Measurements from ENCODE around the gene CSF2. TPM values are rescaled to one million over a fixed set of nuclear protein-coding genes. Genes with fewer than 3 reads are reported as not detected.

CSF2 gene
- total and polyA plus RNA-seq, 2 of the 4 experiments (the other 2 are of a cell fraction): 0.31 TPM; not detected in 1

DNA sequence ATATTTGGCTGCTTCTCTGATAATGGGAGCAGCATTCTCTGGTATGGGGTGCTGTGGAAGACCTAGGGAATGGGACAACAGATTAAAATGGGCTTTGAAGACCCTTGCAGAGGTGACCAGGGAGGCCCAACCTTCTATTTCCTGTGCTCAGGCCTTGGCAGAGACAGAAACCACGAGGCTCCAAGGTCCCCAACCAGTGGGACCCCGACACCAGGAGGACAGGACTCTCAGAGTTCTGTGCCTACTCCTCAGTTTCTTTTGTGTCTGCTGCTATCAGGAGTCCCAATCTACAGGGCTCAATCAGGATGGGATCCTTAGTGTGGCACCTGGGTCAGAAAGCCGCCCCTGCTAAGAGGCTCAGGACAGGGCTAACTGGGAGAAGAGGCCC, 29.3 kb downstream of the CSF2 start:
- peak overlapping the region; percentile 92 for H3K14ac ChIP-seq (replicated peaks; ENCODE audit: low read depth, low read length)
- peak overlapping the region; percentile 98 for H2BK20ac ChIP-seq (ENCODE audit: low read depth, low read length)
- no peak overlapping the region for H3K9ac ChIP-seq (ENCODE audit: low read depth, low read length)
- ATAC-seq (ENCODE audit: low read depth) (no peak), DNase-seq (no peak)
- CTCF ChIA-PET: no interaction called here
- POLR2A ChIA-PET (ENCODE audit: unreplicated experiment): no interaction called here
- TF ChIP-seq NFE2L2 (IDR thresholded peaks at IDR 0.05; ENCODE audit: low read depth, low read length): no peak
- TF ChIP-seq CEBPB (IDR thresholded peaks at IDR 0.05; ENCODE audit: low read depth, low read length): no peak
- no peak for TF ChIP-seq FOS (IDR thresholded peaks at IDR 0.05; ENCODE audit: low read depth, low read length)
- TF ChIP-seq MAZ (IDR thresholded peaks at IDR 0.05; ENCODE audit: borderline replicate concordance, low read depth, low read length): no peak
- H3K9me3 ChIP-seq (ENCODE audit: control insufficient read depth, insufficient read depth, low read length): no peaks in the 10 kb centered on the region
- intact Hi-C loops (cut with micrococcal nuclease) (no loop called here), dilution Hi-C loops (cut with HindIII; ENCODE audit: low sequenced_read_pairs, unreplicated experiment) (no loop called here), in situ Hi-C loops (cut with MboI; ENCODE audit: low sequenced_read_pairs) (no loop called here)
- H2AK5ac ChIP-seq (ENCODE audit: low read depth, low read length): peak overlapping the region; percentile 95
- peak overlapping the region; percentile 93 for H2AK9ac ChIP-seq (replicated peaks; ENCODE audit: low read depth, low read length, poor library complexity)
- H4K91ac ChIP-seq (ENCODE audit: insufficient read depth, low read depth, low read length): peak overlapping the region; percentile 92
- H2BK120ac ChIP-seq (ENCODE audit: low read depth, low read length): peak overlapping the region; percentile 100
- peak overlapping the region; percentile 46 for H3K27ac ChIP-seq (ENCODE audit: insufficient read depth, low read length)
- H3K4me3 ChIP-seq (ENCODE audit: insufficient read depth, low read depth, low read length): no peak overlapping the region
- no peak overlapping the region for H3K4me2 ChIP-seq (ENCODE audit: low read depth, low read length)
- peak overlapping the region; percentile 71 for H2BK5ac ChIP-seq (ENCODE audit: low read depth, low read length, poor library complexity, severe bottlenecking)
- H3K18ac ChIP-seq (ENCODE audit: low read depth, low read length): peak overlapping the region; percentile 43
- H2BK15ac ChIP-seq (ENCODE audit: low read depth, low read length): peak overlapping the region; percentile 96; the same call in 2 of the 3 replicates
- H3K9me1 ChIP-seq (ENCODE audit: insufficient read depth, low read length): peaks cover 35% of the 10 kb centered on the region
- H4K20me1 ChIP-seq (ENCODE audit: insufficient read depth, low read length): no peaks in the 10 kb centered on the region
- H3K79me1 ChIP-seq (ENCODE audit: low read depth in 1 of 2, low read length in 2 of 2): no peaks in the 10 kb centered on the region
- peak overlapping the region; percentile 57 for H4K5ac ChIP-seq (ENCODE audit: low read depth, low read length)
- H2AFZ ChIP-seq (replicated peaks; ENCODE audit: low read length, poor library complexity): peak overlapping the region; percentile 86
- peak overlapping the region; percentile 97; the same call in 1 of the 2 replicates for H3K56ac ChIP-seq (ENCODE audit: extremely low read depth, insufficient read depth, low read length)
- peaks cover 27% of the 10 kb centered on the region for H3K4me1 ChIP-seq (ENCODE audit: control insufficient read depth, insufficient read depth, low read length)
- BruUV-seq (replicated peaks): no TSS peak
- H3K23ac ChIP-seq (ENCODE audit: low read depth, low read length): peak overlapping the region; percentile 78
- H3K27me3 ChIP-seq (ENCODE audit: control insufficient read depth, insufficient read depth, low read length): no peaks in the 10 kb centered on the region
- H4K8ac ChIP-seq (ENCODE audit: low read depth in 2 of 2, low read length in 2 of 2): peak overlapping the region; percentile 58 to 79; a peak in 3 of 4 replicates
- 40% methylated on average over 1 of the region's 3 CpGs; no CpG with 5 or more reads in 1 of the 2 experiments for WGBS, 2 experiments (ENCODE audit: extremely low coverage in 2 of 2, insufficient read length in 1 of 2)
- no peaks in the 10 kb centered on the region for H3K36me3 ChIP-seq (ENCODE audit: control insufficient read depth, insufficient read depth, low read length)
- peak overlapping the region; percentile 99 for H3K4ac ChIP-seq (ENCODE audit: low read depth, low read length)
